Head of caudate nucleus (tissue), 42 donors: ENCODE data around the gene TMEM179B.

ENCODE experiments used
- DNase-seq, 42 donors: peaks; one replicate each; pipeline versions ENCODE4 v3.0.0 to v3.0.0-alpha.2; 2020 to 2021; ENCODE audit warnings: mixed read lengths in 7 of 42
- intact Hi-C: fragments of 100-400 bp; cut with DNase I; formaldehyde crosslinking; loops from one replicate; pipeline ENCODE4 v1.15.0; 2022

The TMEM179B gene

GRCh38 chr11:62782753-62783152, 4.4 kb upstream of the TMEM179B start:
- intact Hi-C loops = loop anchor here (10.0 kb wide), 1 partner anchor 52 kb away; the partner anchor contains the start of genes STX5, TEX54 and WDR74
- no peak for DNase-seq

GRCh38 chr11:62786318-62787004, 741 bp upstream of the TMEM179B start:
- intact Hi-C loops = loop anchor here (2.0 to 10.0 kb wide), 2 partner anchors 16 to 48 kb away; partner anchors contain the start of genes STX5, TAF6L, TEX54 and WDR74
- peak; percentile 68 to 94 (median 87) for DNase-seq

GRCh38 chr11:62788991-62789390, 1.8 kb downstream of the TMEM179B start:
- intact Hi-C loops = loop anchor here (2.0 to 10.0 kb wide), 2 partner anchors 16 to 46 kb away; partner anchors contain the start of genes NXF1, STX5, TEX54 and WDR74
- no peak for DNase-seq

DNA sequence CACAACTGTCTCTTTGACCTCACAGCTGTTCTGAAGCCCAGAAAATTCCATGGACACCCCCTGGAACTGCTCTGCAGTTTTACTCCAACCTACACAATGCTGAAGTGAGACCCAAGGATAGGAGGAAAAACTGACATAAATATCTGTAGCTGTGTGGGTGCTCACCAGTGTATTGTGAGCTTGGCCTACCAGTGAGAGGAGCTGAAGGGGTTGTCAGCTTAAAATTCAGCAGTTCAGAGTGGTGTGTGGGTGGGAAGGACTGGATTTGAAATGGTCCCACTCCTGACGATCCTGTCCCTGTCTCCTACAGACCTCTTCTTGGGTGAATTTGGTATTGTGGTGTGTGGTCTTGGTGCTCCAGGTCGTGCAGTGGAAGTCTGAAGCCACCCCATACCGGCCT, 2.4 kb downstream of the TMEM179B start:
- DNase-seq = peak in 17 of 42 donors; percentile 13 to 76 (median 54)
- intact Hi-C loops = loop anchor here (2.0 to 10.0 kb wide), 2 partner anchors 15 to 45 kb away; partner anchors contain the start of genes NXF1, STX5, TEX54 and WDR74

GRCh38 chr11:62791501-62792201, 4.4 kb downstream of the TMEM179B start, which contains the start of gene TMEM223:
Gene TMEM223, minus strand, starts transcription at chr11:62792006. Its CDS starts 12 bp downstream, at chr11:62791994.
- peak; percentile 77 to 96 (median 93) for DNase-seq
- intact Hi-C loops = loop anchor here (5.0 kb wide), 1 partner anchor 66 kb away; no protein-coding TSS in a partner anchor

GRCh38 chr11:62792202-62792575, 5.0 kb downstream of the TMEM179B start:
- no peak for DNase-seq
- intact Hi-C loops = loop anchor here (5.0 kb wide), 1 partner anchor 65 kb away; no protein-coding TSS in a partner anchor

DNA sequence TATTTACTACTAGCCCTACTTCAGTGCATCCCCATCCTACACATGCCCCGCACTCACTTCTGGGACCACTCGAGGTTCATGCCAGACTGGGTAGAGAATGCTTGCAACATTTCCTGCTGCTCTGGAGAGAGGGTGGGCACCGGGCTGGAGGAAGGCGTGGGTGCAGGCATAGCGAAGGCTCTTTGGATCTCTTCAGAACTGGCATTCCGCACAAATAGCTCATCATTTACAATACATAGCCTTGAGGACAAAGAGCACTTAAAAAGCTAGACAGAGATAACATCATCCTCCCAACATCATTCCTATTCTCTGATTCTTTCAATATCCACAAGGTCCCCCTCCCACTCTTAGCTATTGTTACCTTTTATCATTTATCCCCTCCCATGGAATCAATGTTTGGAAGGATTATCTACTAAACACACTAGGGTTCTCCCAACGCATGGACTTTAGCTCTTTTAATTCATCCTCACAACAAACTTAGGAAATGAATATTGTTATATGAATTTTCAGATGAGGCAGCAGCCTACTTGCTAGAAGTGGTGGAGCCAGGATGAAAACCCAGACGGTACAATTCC, 7.1 kb downstream of the TMEM179B start:
- no peak for DNase-seq
- intact Hi-C loops = loop anchor here (5.0 kb wide), 1 partner anchor 63 kb away; no protein-coding TSS in a partner anchor

DNA sequence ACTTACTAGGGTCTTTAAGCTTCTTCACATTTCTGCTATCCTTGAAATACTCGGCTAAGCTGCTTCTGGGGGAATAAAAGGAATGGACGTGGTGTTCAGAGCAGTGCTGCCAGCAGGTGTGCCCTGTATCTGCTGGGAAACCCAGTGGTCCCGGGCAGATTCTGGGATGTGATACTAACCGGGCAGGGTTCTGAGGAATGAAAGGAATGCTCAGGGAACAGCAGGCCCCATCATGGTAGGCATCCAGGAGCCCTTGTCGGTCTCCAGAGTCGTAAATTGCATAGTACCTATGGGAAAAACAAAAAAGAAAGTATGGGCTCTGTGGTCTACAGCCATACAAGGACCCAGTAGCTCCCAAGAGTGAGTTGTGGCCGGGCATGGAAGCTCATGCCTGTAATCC, 9.1 kb downstream of the TMEM179B start:
- intact Hi-C loops = no loop called here

DNA sequence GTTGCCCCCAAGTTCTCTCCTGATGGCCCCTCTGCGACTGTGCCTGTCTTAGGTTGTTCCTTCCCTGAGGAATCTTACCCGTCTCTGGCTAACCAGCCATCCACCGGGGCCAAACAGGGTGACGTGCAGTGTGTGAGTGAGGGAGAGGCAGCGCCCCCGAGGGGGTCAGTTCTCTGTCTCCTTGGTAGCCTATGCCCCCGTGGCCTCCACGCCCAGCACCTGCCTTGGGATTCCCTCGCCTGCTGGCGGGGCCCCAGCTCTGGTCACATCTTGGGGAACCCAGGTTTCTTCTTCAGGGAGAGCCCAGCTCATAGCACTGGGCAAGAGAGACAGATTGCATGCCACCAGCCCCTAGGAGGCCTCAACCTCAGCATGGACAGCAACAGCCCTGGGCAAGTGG, 12.3 kb downstream of the TMEM179B start:
- DNase-seq = no peak

More for the DNA sequence above, 9.1 kb downstream of the TMEM179B start:
- DNase-seq = no peak

DNA sequence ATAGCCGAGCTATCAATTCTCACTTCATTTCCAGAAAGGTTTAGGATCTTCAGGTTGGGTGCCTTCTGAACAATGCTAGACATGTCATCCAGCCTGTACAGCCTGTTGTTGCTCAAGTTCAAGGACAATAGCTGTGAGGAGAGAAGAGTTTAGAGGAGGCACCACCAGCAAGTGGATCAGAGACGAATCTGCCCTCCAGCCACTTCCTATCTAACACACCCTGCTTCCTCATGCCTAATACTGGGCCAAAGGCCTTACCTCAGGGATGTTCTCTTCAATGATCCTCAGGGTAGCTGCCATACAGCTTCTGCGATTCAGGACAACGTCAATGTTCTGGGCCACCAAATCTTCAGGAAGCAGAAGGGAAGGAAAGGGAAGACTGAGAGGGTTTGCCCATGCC, 13.9 kb downstream of the TMEM179B start:
- intact Hi-C loops = no loop called here
- no peak for DNase-seq

More for the DNA sequence above, 12.3 kb downstream of the TMEM179B start:
- intact Hi-C loops = no loop called here

GRCh38 chr11:62804310-62805075, 17.3 kb downstream of the TMEM179B start:
- peak in 2 of 42 donors; percentile 23 to 28 for DNase-seq
- intact Hi-C loops = loop anchor here (2.0 kb wide), 1 partner anchor 16 kb away; no protein-coding TSS in a partner anchor

DNA sequence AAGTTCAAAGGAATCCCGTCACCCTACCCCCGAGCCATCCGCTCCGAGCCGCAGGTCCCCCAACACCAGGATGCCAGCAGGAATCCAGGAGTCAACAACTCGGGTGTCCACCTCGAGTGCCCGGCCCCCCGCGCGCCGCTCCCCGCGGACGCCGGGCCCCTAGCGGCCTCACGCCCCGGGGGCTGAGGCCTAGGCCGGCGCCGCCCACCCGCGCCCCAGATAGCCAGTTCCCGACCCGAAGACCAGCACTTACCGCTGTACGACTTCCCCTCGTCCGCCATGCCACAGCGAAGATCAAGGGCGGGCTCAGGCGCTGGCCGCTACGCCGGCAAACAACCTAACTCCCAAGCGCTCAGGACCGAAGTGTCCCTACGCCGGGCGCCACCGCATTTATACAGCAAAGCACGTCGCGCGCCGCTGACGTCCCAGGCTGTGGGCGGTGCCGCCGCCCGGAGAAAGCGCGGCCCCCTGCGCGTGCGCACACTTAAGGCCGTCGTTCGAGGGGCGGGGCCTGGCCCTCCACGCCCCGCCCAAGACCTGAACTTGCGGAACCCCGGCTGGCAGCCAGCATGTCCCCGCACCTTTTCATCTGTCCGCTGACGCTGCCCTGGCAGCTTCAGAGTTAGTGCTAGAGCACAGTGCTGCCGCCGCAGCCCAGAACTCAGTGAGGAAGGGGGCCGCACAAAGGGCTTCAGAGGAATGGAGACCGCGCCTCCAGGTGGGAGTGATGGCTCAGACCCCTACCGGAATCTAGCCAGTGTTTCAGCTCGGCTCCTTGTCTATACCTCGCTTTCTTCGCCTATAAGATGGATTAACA, 18.1 kb downstream of the TMEM179B start, which contains the start of gene NXF1:
Gene NXF1 (minus strand): TSS at position 365 of the 817 bp plus-strand sequence. CDS start 84 bp downstream, at position 281.
- DNase-seq = peak; percentile 89 to 98 (median 96)
- intact Hi-C loops = loop anchor here (2.0 kb wide), 1 partner anchor 16 kb away; no protein-coding TSS in a partner anchor

DNA sequence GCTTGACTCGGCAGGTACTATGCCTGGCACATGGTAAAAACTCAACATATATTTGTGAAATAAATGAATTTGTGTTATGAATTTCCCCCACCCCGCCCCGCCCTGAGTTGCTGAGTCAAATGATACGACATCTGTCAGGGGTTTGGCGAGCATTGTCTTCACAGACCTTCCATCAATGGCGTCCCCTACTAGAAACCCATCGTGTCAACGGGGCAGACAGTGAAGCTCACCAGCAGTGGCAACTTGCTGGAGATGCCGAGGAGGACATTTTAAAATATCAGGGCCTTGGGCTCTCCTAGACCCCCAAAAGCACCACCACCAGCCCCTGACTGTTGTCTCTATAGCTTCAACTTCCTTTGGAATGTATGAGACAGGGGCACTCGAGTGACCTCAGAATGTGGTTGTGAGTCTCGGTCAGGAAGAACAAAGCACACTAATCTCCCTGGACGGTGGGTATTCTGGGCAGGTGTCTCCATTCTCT, 18.8 kb downstream of the TMEM179B start:
- intact Hi-C loops = loop anchor here (2.0 kb wide), 1 partner anchor 17 kb away; no protein-coding TSS in a partner anchor
- DNase-seq = peak in 4 of 42 donors; percentile 3 to 26 (median 21)

DNA sequence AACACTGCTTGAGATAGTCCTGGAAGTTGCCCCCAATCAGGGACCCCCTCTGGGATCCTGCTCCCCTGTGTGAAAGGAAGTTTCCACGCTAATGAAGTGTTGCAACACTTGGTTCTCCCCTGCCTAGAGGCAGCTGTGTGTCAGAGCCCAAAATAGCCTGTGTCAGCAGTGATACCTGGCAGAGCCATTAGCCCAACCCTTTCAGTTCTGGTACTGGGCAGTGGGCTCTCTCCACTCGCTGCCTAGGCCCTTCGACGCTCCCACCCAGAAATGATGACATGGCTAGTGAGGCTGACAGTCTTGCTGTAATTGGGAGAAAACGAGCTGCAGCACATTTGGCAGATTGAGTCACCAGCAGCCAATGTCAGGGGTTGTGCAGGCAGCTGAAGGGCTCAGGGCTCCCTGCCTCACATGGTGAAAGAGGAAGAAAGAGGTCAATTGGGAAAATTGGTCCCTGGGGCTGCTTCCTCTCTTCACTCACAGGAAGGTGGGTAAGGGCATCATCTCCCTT, 19.5 kb downstream of the TMEM179B start:
- DNase-seq = peak in 12 of 42 donors; percentile 13 to 46 (median 28)
- intact Hi-C loops = no loop called here

DNA sequence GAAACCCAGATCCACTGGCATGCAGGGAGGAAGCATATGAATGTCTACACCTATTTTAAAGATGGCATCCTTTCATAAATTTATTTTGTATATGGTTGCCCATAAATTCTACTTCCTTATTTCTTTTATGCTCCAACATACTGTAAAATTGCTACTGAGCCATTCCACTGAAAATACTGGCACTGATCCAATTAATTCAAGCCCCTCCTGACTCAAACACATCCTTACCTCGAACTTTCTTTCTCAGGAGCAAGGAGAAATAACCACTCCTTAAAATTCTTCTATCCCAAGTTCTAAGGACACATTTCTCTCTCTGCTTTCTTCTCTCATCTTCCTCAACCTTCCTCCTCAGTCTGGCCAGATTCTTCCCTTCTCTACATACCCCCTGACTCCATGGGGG, 23.5 kb downstream of the TMEM179B start:
- no peak for DNase-seq
- intact Hi-C loops = no loop called here

GRCh38 chr11:62811659-62812058, 24.5 kb downstream of the TMEM179B start:
- DNase-seq = no peak
- intact Hi-C loops = no loop called here

DNA sequence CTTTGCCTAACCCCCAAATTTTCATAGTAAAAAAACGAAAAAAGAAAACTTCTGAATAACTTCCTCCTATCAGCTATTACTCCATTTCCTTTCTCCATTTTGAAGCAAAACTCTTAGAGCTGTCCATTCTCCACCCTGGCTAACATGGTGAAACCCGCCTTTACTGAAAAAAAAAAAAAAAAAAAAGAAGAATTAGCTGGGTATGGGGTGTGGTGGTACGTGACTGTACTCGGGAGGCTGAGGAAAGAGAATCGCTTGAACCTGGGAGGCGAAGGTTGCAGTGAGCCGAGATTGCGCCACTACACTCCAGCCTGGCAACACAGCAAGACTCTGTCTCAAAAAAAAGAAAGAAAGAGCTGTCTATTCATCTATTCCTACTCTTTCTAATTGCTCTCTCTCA, 29.4 kb downstream of the TMEM179B start:
- intact Hi-C loops = no loop called here
- DNase-seq = no peak
